ENCODE measurements around the gene RIT2.

RIT2 gene

DNA sequence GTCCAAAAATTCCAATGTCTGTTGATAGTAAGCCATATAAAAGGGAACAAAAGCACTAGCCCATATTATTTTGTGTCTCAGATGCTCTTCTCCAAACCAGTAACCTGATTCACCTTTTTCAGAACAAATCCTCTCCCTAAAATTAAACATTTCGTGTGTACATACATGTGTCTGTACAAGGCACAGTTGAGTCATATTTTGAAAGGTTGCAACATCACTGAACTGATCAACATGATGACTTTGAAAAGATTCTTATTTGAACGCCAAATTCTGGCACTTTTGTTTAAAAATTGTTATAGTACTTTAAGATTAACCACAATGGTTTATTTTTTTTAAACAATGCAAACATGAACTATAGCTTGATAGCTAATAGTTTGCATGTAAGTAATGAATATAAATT, 102.5 kb downstream of the RIT2 start:
- H3K27ac ChIP-seq (ENCODE audit: poor library complexity, severe bottlenecking) = no peak overlapping the region
- TF ChIP-seq, protein P1, sequence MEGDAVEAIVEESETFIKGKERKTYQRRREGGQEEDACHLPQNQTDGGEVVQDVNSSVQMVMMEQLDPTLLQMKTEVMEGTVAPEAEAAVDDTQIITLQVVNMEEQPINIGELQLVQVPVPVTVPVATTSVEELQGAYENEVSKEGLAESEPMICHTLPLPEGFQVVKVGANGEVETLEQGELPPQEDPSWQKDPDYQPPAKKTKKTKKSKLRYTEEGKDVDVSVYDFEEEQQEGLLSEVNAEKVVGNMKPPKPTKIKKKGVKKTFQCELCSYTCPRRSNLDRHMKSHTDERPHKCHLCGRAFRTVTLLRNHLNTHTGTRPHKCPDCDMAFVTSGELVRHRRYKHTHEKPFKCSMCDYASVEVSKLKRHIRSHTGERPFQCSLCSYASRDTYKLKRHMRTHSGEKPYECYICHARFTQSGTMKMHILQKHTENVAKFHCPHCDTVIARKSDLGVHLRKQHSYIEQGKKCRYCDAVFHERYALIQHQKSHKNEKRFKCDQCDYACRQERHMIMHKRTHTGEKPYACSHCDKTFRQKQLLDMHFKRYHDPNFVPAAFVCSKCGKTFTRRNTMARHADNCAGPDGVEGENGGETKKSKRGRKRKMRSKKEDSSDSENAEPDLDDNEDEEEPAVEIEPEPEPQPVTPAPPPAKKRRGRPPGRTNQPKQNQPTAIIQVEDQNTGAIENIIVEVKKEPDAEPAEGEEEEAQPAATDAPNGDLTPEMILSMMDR (IDR thresholded peaks at IDR 0.05; ENCODE audit: poor library complexity, severe bottlenecking) = no peak
- H3K4me1 ChIP-seq (ENCODE audit: insufficient read depth, poor library complexity, severe bottlenecking) = no peaks in the 10 kb centered on the region
- no peak overlapping the region for H3K4me3 ChIP-seq (ENCODE audit: severe bottlenecking)
- peaks cover 4% of the 10 kb centered on the region for H3K27me3 ChIP-seq (ENCODE audit: insufficient read depth, poor library complexity, severe bottlenecking)
- ATAC-seq (ENCODE audit: low read depth) = no peak
- no peaks in the 10 kb centered on the region for H3K36me3 ChIP-seq (ENCODE audit: low read depth)
- DNase-seq (ENCODE audit: low spot score) = no peak
- no peaks in the 10 kb centered on the region for H3K9me3 ChIP-seq (ENCODE audit: severe bottlenecking)

DNA sequence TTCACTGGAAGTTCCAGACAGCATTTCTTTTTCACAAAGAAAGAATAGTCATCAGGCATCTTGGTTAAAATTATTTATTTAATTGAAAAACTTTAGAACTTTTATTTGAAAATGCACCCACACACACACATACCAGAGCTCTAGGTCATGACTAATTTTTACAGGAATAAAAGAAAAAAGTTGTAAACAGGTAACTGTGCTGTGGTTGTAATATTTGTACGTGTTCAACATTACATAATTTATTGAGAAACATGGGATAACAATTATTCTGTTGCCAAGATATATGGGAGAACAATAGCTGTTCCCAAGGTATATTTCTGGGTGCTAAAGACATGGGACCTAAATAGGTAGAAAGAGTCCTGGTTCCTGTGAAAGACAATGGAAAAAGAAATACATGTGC, 104.9 kb downstream of the RIT2 start:
- no peak for ATAC-seq (ENCODE audit: low read depth)
- Histone ChIP-seq H3K27ac (ENCODE audit: poor library complexity, severe bottlenecking) (no peak overlapping the region), H3K27me3 (ENCODE audit: insufficient read depth, poor library complexity, severe bottlenecking) (peaks cover 4% of the 10 kb centered on the region), H3K36me3 (ENCODE audit: low read depth) (no peaks in the 10 kb centered on the region), H3K4me3 (ENCODE audit: severe bottlenecking) (no peak overlapping the region), H3K4me1 (ENCODE audit: insufficient read depth, poor library complexity, severe bottlenecking) (no peaks in the 10 kb centered on the region), H3K9me3 (ENCODE audit: severe bottlenecking) (no peaks in the 10 kb centered on the region)
- TF ChIP-seq, protein P1 (IDR thresholded peaks at IDR 0.05; ENCODE audit: poor library complexity, severe bottlenecking) = no peak
- no peak for DNase-seq (ENCODE audit: low spot score)

DNA sequence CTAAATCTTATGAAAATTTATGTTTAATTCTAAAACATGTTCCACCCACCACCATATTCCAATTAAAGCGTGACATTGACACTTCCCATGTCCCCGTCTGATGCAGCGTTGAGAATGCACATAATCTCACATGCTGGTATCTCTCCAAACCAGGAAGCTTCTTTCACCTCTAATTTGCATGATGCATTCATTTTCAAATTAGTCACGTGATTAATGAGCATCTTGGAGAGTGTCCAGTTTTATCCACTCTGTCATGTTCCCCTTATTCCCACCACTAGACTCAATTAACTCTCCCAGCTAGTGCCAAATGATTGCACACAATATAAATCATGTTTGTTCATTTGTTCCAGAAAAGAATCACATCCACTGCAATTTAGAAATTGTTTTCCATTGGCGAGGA, 105.8 kb downstream of the RIT2 start:
- peaks cover 4% of the 10 kb centered on the region for H3K27me3 ChIP-seq (ENCODE audit: insufficient read depth, poor library complexity, severe bottlenecking)
- H3K4me1 ChIP-seq (ENCODE audit: insufficient read depth, poor library complexity, severe bottlenecking) = no peaks in the 10 kb centered on the region
- H3K27ac ChIP-seq (ENCODE audit: poor library complexity, severe bottlenecking) = no peak overlapping the region
- no peaks in the 10 kb centered on the region for H3K36me3 ChIP-seq (ENCODE audit: low read depth)
- no peak for DNase-seq (ENCODE audit: low spot score)
- TF ChIP-seq, protein P1 (IDR thresholded peaks at IDR 0.05; ENCODE audit: poor library complexity, severe bottlenecking) = no peak
- H3K4me3 ChIP-seq (ENCODE audit: severe bottlenecking) = no peak overlapping the region
- H3K9me3 ChIP-seq (ENCODE audit: severe bottlenecking) = no peaks in the 10 kb centered on the region
- ATAC-seq (ENCODE audit: low read depth) = no peak

DNA sequence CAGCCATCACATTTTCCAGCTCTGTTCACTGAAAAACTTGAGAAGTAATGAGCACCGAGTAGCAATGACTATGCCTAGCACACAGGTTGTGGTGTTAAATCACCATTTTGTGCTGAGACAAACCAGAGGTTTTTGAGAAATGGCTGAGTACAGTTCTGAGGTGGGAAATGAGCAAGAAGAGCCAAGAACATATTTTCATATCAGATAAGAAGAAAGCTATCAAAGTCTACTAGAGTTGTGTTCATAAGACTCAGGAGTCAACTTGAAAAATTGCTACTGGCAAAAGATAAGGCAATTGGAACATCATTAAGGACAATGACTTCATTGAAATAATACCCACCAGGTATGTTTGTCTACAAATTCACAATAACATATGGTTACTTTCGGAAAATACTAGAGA, 108.1 kb downstream of the RIT2 start:
- Histone ChIP-seq H3K9me3 (ENCODE audit: severe bottlenecking) (no peaks in the 10 kb centered on the region), H3K4me1 (ENCODE audit: insufficient read depth, poor library complexity, severe bottlenecking) (no peaks in the 10 kb centered on the region), H3K27ac (ENCODE audit: poor library complexity, severe bottlenecking) (no peak overlapping the region), H3K4me3 (ENCODE audit: severe bottlenecking) (no peak overlapping the region), H3K36me3 (ENCODE audit: low read depth) (no peaks in the 10 kb centered on the region), H3K27me3 (ENCODE audit: insufficient read depth, poor library complexity, severe bottlenecking) (no peaks in the 10 kb centered on the region)
- no peak for DNase-seq (ENCODE audit: low spot score)
- TF ChIP-seq, protein P1 (IDR thresholded peaks at IDR 0.05; ENCODE audit: poor library complexity, severe bottlenecking) = no peak
- ATAC-seq (ENCODE audit: low read depth) = no peak

DNA sequence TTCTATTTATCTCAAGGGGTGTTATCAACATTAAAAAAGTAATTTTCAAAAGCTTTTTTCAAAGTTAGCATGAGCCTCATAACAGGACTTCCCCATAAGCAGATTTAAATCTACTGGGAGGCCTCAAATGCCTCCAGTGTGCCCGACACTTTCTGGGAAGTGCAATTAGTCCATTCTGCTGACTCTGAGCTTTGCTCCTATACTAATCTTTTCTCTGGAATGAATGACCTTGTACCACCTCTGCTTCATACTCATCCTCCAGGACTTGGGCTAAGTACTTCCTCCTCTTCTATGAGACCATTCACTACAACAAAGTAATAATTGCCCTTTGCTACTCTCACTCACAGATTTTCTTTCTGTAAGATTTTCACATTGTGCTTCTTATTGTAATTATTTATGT, 111.1 kb downstream of the RIT2 start:
- no peak overlapping the region for H3K27ac ChIP-seq (ENCODE audit: poor library complexity, severe bottlenecking)
- DNase-seq (ENCODE audit: low spot score) (no peak), ATAC-seq (ENCODE audit: low read depth) (no peak)
- no peaks in the 10 kb centered on the region for H3K36me3 ChIP-seq (ENCODE audit: low read depth)
- TF ChIP-seq, protein P1 (IDR thresholded peaks at IDR 0.05; ENCODE audit: poor library complexity, severe bottlenecking) = no peak
- no peaks in the 10 kb centered on the region for H3K27me3 ChIP-seq (ENCODE audit: insufficient read depth, poor library complexity, severe bottlenecking)
- no peak overlapping the region for H3K4me3 ChIP-seq (ENCODE audit: severe bottlenecking)
- no peaks in the 10 kb centered on the region for H3K9me3 ChIP-seq (ENCODE audit: severe bottlenecking)
- H3K4me1 ChIP-seq (ENCODE audit: insufficient read depth, poor library complexity, severe bottlenecking) = no peaks in the 10 kb centered on the region

All from RWPE2 (cell line).